ENCODE measurements around the gene TTC34. TPM values are rescaled to one million over a fixed set of nuclear protein-coding genes. Genes with fewer than 3 reads are reported as not detected.

TTC34 gene
- total and polyA plus RNA-seq, 9 of the 15 experiments (the other 6 are each of a cell fraction or from before 2014, with no cell fraction given): 0.03 to 0.38 (median 0.05) TPM; not detected in 2

- no peak for TF ChIP-seq SRSF1 (IDR thresholded peaks at IDR 0.05; ENCODE audit: low read depth, low read length)
- TF ChIP-seq MAFG (tag; conservative IDR thresholded peaks at IDR 0.05): no peak
- no peak for TF ChIP-seq HNRNPK (IDR thresholded peaks at IDR 0.05; ENCODE audit: low read depth, low read length, poor library complexity, severe bottlenecking)
- no peak for TF ChIP-seq ZNF780A (CRISPR knock-in tag; IDR thresholded peaks at IDR 0.05)
- TF ChIP-seq MYNN (IDR thresholded peaks at IDR 0.05): no peak
- TF ChIP-seq MYNN (CRISPR knock-in tag; IDR thresholded peaks at IDR 0.05): no peak
- TF ChIP-seq ZZZ3 (IDR thresholded peaks at IDR 0.05): no peak
- no peak for TF ChIP-seq NCOR1 (IDR thresholded peaks at IDR 0.05)
- TF ChIP-seq NFYB (IDR thresholded peaks at IDR 0.05; ENCODE audit: extremely low read depth, insufficient read length): no peak
- no peak for TF ChIP-seq CBFB (CRISPR knock-in tag; IDR thresholded peaks at IDR 0.05)
- no peak for TF ChIP-seq ZHX1 (conservative IDR thresholded peaks at IDR 0.05; ENCODE audit: low read length)
- no peak for TF ChIP-seq NEUROD1 (IDR thresholded peaks at IDR 0.05; ENCODE audit: borderline replicate concordance, low read depth, low read length, partially characterized antibody)
- no peak for TF ChIP-seq HIVEP1 (CRISPR knock-in tag; IDR thresholded peaks at IDR 0.05)
- TF ChIP-seq SNRNP70 (optimal IDR thresholded peaks at IDR 0.05; ENCODE audit: low read depth, low read length): no peak
- no peak for TF ChIP-seq ZFP30 (CRISPR knock-in tag; IDR thresholded peaks at IDR 0.05; ENCODE audit: borderline replicate concordance)
- no peak for TF ChIP-seq C11orf30 (IDR thresholded peaks at IDR 0.05; ENCODE audit: low read depth)
- BruUV-seq (replicated peaks): no TSS peak
- in situ Hi-C loops (cut with MboI): no loop called here
- no peak overlapping the region for H3K4me3 ChIP-seq
- no peak for DNase-seq (ENCODE audit: extremely low read depth in 1 of 4, low spot score in 3 of 4)
- POLR2A ChIA-PET: interaction anchor here (0.6 kb wide), 1 partner anchor 15 kb away, joined by 3 read pairs; no protein-coding TSS in a partner anchor
- WGBS (ENCODE audit: insufficient coverage, low coverage, missing lambda C conversion rate): 13% methylated on average over 17 of the region's 17 CpGs
- no peak for FAIRE-seq
- H3K4me2 ChIP-seq (ENCODE audit: insufficient read depth, low read length): no peak overlapping the region
- H3K9me1 ChIP-seq (ENCODE audit: control insufficient read depth, insufficient read depth, low read length): no peaks in the 10 kb centered on the region
- H3K9me3 ChIP-seq (replicated peaks; ENCODE audit: control insufficient read depth, insufficient read depth, low read depth, low read length): no peaks in the 10 kb centered on the region; the same call in 1 of the 2 replicates
- H3K36me3 ChIP-seq (ENCODE audit: control insufficient read depth, insufficient read depth, low read length): no peaks in the 10 kb centered on the region
- H2AFZ ChIP-seq (ENCODE audit: low read depth, low read length): no peak overlapping the region
- H3K9ac ChIP-seq (ENCODE audit: insufficient read depth in 1 of 2, low read depth in 2 of 2, low read length in 2 of 2): no peak overlapping the region; a peak in 1 of 4 replicates
- no peak for ATAC-seq
- H3K27ac ChIP-seq (ENCODE audit: extremely low read depth, low read depth, low read length): no peak overlapping the region
- no peaks in the 10 kb centered on the region; a peak in 1 of 5 replicates for H3K4me1 ChIP-seq (replicated peaks in 1 of 2; ENCODE audit: control insufficient read depth in 2 of 2, insufficient read depth in 2 of 2, low read length in 2 of 2)
- intact Hi-C loops (cut with micrococcal nuclease): no loop called here
- no peaks in the 10 kb centered on the region; the same call in 1 of the 2 replicates for H4K20me1 ChIP-seq (replicated peaks; ENCODE audit: control insufficient read depth, insufficient read depth, low read length)
- H3K27me3 ChIP-seq (ENCODE audit: control insufficient read depth in 2 of 2, insufficient read depth in 2 of 2, low read length in 2 of 2): peaks cover 0 to 31% of the 10 kb centered on the region in 2 experiments; a peak in 3 of 5 replicates
- H3K79me2 ChIP-seq (ENCODE audit: control insufficient read depth, insufficient read depth, low read length): no peaks in the 10 kb centered on the region
- CTCF ChIA-PET (ENCODE audit: low intra/inter-chr PET ratio): no interaction called here
Observed at GRCh38 chr1:2809656-2810055, 8.2 kb upstream of the TTC34 start.
